NK-92 (cell line): ENCODE measurements around the gene MROH9.

Experiments used
- DNase-seq: peaks from one replicate; lab custom pipeline; 2025; ENCODE audit not compliant: unreplicated experiment; lab: John Stamatoyannopoulos, UW

MROH9 gene

DNA sequence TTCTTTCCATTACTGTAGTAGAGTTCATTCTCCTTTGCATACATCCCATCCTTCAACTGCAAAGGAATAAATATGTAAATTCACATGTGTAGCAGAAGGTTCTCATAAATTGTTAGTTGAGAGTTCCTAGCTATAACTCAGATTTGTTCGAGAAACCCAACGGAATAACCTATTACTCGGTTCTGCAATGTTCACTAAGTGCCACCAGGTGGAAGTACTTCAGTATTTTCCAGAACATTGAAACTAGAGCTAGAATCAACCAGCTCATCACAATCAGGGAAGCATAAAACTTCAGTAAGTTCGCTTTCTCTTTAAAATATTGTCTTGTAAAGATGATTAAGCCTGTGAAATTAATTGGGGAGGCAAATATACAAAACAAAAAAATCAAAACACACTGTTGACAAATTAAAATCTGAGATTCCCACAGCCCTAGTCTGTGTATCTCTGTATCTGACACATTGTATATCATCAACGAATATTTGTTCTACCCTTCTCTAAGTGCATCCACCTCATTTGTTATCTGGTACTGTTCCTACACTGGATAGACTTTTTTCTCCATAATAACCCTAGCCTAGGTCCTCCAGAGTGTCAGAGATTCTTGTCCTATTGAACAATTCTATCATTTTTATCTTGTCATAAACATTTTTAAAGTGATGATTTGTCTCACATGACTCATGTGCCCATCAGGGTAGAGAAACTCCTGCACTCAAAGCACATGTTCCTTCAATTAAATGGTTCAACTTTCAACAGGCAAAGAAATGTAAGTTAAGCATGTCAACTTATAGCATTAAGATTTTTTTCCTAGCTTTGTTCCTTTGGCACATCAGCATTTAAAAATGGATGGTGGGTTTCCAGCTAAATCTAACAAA lies 31.9 kb downstream of the MROH9 start:
- DNase-seq = no peak

DNA sequence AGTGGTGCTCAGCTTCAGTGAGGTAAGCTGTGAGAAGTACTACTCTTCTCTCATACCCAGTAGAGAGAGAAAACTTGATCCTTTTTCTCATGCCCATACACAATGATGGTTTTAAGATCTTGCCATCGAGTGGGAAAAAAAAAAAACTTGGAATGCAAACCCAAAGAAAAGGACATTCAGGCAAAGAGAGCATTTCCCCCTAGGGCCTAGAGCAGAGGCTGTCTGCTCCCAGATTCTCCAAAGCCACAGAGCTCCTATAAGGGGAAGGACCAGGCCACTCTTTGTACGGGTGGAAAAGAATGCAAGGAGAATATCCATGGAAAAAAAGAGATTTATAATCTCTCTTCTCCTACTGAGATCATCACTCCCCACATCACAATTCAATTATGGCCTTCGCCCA lies 34.9 kb downstream of the MROH9 start:
- DNase-seq = no peak

DNA sequence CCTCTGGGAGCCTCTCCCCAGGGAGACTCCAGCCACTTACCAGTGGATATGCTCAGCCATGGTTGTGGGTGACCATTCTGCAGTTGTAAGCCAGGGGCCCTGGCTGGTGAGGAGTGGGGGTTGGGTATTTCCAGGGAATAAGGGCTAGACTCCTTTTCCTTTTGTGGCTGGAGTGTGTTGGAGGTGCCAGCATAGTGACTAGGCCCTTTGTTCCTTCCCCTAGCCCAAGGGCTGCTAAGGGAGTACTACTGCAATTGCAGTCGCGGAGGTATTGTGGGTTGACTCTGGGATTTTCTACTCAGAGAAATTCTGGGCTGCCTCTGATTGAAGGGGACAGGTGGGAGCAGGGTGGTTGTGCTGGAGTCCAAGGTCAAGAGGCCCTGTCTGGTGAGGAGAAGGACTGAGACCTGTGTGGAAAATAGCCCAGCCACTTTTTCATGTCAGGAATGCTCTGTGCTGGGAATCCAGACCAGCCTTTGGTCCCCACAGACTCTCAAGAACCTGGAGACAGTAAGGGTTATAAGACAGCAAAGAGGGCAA lies 43.1 kb downstream of the MROH9 start:
- DNase-seq = no peak

DNA sequence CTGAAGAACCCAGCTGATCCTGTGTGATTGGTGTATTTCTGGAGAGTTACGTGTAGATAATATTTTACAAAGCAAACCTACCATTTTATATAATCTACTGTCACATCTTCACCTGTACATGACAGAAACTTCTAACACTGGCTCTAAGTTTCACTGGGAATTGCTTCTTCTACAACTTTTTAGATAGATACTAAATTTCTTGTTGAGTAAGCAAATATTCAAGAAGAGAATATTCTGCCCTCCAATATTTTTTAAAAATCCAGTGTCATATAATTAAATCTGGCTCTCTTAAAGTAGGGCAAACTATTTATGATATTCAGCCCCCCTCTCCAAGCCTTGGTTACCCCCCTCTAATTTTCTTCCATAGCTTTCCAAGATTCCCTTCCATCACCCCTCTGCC lies 50.1 kb downstream of the MROH9 start:
- no peak for DNase-seq

DNA sequence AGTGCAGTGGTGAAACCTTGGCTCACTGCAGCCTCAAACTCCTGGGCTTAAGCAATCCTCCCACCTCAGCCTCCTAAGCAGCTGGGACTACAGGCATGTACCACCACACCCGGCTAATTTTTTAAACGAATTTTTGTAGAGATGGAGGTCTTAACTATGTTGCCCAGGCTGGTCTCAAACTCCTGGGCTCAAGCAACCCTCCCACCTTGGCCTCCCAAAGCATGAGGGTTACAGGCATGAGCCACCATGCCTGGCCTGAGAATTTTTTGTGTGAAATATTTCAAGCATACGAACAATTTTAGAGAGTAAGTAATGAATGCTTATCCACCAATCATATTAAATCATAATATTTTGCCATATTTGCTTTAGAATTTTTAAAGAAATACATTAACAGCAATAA lies 51.6 kb downstream of the MROH9 start:
- no peak for DNase-seq

DNA sequence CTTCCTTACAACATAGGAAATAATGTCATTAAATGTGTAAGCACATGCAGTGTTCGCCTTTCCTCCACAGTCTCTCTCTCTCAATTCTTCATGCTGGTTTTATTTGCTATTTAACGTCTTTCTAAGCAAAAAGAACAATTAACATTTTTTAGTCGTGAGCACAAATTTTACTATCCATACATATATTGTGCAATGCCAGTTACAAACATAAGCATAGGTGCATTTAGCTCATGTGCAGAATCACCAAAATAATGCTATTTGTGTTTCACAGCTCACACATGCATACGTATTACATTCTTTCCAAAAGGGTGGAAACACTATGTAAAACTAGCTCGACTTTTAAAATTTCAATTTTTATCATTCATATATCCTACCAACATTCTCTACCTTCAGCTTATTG lies 52.1 kb downstream of the MROH9 start:
- no peak for DNase-seq

DNA sequence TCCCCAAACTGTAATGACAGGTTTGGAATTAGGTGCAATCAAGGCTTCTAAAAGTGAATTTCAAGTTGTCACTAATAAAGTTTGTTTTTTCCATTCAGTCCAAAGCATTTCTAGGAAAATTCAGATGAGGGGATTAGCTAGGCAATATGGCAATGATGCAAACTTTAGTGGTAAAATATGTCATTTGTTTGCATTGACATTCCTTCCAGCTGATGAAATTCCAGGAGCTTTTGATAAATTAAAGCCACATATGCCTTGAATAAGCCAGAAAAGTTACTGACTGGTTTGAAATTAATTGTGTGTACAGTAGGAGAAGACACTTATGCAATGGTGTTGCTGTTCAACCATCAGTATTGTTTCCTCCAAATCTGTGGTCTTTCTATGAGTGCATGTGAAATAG lies 57.8 kb downstream of the MROH9 start:
- no peak for DNase-seq

DNA sequence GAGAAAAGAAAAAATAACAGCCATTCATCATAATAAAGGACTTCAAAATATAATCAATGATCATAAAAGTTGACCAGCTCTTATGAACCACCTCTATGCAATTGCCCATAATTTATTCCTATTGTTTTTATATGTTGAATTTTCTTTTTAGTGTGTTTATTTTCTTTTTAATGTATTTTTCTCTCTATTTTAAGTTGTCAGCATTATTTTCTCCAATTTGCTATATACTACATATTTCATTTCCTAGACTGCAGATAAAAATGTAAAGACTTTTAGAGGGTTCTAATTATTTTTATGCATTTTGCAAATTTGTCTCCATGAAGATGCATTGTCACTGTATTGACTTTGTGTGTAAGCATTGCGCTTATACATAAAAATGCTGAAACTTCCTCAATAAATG lies 58.4 kb downstream of the MROH9 start:
- DNase-seq = no peak

DNA sequence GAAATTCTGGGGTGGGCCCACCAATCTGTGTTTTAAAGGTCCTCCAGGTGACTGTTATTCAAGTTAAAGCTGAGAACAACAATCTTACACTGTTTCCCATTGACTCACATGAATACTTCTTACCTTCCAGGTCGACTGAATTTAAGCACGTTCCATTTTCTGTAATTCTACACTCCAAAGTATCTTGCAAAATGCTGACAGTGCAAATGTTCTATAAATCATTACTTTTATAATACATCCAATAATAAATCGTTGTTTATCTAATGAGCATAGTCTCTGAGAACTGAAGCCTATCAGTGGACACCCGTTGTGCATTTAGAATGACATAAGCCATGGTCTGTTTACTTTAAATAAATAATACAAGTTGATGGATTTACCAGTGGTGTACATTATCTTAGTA lies 79.5 kb downstream of the MROH9 start:
- no peak for DNase-seq

DNA sequence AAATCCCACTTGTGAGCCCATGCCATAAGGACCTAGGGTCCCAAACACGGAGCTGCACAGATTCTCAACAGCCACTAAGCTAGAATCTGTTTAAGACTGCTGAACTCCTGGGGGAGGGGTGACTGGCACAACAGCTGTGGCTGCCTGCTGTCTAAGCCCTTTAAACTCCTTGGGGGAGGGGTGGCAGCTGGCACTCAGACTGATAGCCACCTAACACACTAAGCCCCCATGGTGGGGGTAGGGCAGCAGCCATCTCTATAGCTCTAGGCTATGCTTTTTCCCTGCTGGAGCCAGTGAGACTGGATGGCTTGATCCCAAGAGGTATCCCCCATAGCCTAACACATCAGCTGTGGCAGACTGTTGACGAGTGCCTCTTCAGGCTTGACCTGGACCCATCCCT lies 82.1 kb downstream of the MROH9 start:
- DNase-seq = no peak

DNA sequence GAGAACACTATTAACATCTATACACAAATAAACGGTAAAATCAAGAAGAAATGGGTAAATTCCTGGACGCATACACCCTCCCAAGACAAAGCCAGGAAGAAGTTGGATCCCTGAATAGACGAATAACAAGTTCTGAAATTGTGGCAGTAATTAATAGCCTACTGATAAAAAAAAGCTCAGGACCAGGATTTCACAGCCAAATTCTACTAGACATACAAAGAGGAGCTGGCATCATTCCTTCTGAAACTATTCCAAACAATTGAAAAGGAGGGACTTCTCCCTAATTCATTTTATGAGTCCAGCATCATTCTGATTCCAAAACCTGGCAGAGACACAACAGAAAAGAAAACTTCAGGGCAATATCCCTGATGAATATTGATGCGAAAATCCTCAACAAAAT lies 84.6 kb downstream of the MROH9 start:
- DNase-seq = no peak

DNA sequence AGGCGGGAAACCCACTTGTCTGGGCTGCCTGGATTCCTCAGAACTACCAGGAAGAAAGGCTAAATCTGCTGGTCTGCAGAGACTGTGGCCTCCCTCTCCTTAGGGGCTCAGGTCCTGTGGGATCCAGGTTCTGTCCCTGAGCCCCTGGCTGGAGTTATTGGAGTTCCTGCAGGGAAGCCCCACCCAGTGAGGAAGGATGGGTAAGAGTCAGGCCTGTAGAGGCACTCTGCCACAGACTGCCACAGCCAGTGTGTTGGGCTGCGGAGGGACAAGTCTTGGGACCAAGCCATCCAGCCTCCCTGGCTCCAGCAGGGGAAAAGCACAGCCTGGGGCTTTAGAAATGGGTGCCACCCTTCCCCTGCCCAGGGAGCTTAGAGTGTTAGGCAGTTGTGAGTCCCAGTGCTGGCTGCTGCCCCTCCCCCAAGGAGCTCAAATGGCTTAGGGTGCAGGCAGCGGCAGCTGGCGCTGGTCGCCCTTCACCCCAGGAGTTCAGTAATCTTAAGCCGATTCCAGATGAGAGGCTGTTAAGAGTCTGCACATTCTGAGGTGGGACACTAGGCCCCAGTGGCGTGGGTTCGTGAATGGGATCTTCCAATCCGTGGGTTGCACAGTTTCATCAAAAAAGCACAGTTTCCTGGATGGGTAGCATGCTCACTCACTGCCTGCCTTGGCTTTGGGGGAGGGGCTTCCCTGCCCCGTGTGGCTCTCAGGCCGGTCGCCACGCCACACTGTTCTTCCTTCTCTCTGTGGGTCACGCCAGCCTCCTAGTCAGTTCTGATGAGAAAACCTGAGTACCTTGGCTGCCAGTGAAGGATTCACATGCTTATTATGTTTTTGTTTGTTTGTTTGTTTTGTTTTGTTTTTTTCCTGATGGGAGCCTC lies 97.7 kb downstream of the MROH9 start:
- no peak for DNase-seq

DNA sequence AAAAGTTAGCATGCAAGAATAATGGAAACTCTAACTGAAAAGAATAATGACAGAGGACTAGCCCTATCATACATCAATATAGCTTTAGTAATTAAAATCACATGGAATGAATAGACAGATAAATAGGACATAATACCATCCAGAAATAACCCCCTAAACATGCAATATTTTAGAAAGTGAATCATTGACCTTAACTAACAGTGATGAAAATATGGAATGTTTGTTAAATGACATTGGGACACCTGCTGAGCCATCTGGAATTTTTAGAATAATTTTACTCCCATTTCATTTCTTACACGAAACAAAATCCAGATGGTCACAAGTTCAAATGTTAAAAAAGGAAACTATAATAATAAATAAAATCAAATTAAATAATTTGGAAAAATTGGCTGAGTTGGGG lies 102.3 kb downstream of the MROH9 start:
- DNase-seq = no peak

DNA sequence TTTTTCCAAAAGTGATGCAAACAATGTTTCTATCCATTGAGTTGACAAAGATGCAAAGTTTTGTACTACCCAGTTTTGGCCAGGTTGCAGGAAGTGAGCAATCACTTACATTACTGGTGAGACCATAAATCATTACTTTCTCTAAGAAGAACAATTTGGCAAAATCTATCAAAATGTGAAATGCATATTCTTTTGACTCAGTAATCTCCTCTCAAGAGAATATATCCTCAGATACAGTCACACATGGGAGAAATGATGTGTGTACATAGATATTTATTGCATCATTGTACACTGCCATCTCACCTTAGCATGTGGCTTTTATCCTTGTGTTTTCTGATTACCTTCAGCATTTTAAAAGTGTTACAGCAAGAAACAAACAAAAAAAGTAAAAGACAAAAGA lies 103.0 kb downstream of the MROH9 start:
- no peak for DNase-seq

DNA sequence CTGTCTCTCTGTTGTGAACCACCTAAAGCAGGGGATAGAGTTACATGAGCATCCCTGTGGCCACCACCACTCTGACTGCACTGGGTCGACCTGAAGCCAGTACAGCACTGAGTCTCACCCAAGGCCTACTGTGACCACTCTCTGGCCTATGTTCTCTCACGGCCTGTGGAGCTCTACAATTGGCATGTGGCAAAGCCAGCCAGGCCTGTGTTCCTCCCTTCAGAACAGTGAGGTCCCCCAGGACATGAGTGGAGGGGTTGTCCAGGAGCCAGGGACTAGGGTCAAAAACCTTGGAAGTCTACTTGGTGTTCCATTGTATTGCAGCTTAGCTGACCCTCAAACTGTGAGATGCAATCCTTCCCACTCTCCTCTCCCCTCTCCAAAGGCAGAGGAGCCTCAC lies 112.7 kb downstream of the MROH9 start:
- no peak for DNase-seq

DNA sequence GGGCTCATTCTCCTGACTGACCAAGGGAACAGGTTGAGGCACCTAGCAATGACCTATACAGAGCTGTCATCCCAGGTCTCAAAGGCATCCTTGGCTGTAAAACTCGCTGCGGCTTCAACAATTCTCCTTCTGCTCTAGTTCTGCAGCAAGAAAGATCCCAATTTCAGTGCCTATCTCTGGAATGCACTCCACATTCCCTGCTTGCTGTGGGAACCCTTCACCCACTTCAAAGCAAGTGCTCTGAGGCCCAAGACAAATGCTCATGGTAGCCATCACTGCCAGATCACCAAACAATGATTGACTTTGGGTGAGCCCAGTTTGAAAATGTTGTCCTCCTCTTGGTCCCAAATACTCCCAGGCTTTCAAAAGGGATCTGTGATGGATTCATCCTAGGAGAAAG lies 117.6 kb downstream of the MROH9 start:
- no peak for DNase-seq

DNA sequence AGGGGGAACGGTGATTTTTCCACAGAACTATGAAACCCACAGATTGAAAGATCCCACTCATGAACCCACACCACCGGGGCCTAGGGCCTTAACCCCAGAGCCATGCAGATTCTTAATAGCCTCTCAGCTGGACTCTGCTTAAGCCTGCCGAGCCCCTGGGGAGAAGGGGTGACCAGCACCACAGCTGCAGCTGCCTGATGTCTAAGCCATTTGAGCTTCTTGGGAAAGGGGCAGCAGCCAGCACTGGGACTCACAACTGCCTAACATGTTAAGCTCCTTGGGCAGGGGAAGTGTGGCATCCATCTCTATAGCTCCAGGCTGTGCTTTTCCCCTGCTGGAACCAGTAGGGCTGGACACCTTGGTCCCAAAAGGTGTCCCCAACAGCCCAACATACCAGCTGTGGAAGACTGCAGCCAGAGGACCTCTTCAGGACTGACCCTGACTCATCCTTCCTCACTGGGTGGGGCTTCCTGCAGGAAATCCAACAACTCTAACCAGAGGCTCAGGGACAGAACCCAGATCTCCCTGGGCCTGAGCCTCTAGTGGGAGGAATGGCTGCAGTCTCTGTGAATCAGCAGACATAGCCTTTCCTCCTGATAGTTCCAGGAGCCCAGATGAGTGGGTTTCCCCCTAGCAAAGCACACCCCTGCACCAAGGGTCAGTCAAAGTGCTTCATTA lies 120.8 kb downstream of the MROH9 start:
- DNase-seq = no peak

DNA sequence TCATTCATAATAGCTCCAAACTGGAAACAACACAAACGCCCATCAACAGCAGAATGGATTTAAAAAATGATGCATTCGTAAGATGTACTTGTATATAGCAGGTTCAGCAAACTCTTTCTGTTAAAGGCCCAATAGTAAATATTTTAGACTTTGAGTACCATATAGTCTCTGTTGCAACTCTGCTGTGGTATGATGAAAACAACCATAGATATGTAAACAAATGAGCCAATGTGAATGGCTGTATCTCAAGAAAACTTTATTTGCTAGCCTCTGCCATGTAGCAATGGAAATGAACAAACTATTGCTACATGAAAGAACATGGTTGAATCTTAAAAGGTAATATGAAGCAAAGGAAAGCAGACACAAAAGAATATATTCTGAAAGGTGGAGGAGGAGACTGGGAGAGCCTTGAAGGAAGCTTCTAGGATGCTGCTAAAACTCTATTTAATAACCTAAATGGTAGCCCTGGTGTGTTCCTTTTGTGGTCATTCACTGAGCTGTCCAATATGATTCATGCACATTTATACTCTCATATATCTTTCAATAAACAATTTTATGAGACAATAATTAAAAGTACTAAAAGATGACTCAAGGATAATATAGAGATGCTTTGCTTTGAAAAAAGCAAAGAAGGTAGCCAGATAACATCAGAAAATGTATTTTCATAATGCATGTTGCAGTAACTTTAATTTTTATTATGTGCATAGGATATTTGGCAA lies 126.2 kb downstream of the MROH9 start:
- DNase-seq = no peak

DNA sequence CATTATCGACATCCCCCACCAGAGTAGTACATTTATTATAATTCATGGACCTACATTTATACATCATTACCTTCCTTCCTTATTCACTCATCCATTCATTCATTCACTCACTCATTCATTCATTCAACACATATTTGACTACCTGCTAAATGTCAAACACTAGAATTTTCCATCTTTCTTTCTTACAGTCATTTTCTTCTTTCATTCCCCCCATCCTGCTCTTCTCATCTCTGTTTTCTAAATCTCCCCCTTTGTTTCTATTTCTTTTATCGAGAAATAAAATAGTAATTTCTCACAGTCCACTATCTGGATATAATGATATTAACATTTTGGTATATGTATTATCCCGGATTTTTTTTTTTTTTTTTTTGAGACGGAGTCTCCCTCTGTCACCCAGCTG lies 127.6 kb downstream of the MROH9 start:
- no peak for DNase-seq

DNA sequence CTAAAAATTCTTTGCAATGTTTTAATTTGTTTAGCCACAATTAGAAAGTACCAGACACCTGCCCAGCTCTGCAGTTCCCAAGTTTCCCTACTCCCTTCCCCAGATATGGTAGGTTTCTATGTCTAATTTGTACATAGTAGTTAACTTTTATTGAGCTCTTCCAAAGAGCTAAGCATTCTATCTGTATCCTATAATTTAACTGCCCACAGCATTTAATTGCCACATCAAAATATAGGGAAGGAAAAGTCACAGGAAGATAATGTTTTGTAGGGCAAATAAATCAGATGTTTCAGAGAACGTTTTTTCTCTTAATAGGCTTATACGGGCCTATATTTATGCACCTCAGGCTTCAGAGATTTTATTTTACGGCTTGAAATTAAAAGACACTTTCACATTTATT lies 139.7 kb downstream of the MROH9 start:
- no peak for DNase-seq

DNA sequence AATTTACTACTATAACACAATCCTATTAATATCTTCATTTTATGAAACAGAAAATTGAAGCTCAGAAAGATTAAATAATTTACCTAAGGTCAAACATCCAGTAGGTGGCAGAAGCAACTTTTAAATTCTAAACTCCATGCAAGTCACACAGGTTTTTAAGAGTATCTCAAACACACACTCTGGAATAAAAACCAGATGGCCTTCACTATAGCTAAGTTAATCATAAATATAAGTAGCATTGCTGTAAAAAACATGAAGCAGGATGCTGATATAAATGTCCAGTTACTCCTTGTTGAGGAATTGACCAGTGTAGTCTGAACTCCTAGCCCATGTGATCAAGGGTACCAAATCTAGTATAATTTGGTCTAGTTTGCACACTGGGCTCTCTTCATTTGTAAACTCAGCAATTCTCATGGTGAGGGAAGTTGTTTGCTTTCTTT lies 146.0 kb downstream of the MROH9 start:
- DNase-seq = no peak
